K562 (cell line): ENCODE results near the gene CERCAM. TPM values are rescaled to one million over a fixed set of nuclear protein-coding genes. Genes with fewer than 3 reads are reported as not detected.

ENCODE experiments used
- ATAC-seq: fragments of 200-7000 bp; cut with Tn5 transposase; 3 replicates; pipeline ENCODE4 v1.9.1; 2020; ENCODE audit warnings: moderate library complexity
- BruUV-seq: library from RNA; stranded (reverse); fragments of 400-500 nt; replicated peaks from 2 replicates; lab custom pipeline; 2021; lab: Mats Ljungman, UMichigan
- CTCF ChIA-PET: fragments of 300-600 bp; formaldehyde crosslinking; extraction: SDS; loops from one replicate; lab custom pipeline; 2021; ENCODE audit warnings: low intra/inter-chr PET ratio; lab: Yijun Ruan, JAX
- POLR2A ChIA-PET: fragments of 300-600, 350-650 bp; sonication (Branson Sonifier 250); formaldehyde crosslinking; extraction: SDS; loops from one replicate; lab custom pipeline; 2021; ENCODE audit warnings: antibody characterized with exemption, inconsistent platforms; lab: Yijun Ruan, JAX
- DNase-seq, 4 experiments: peaks; one replicate each; pipeline versions ENCODE4 v3.0.0 to v3.0.0-alpha.2; 2011 to 2018; ENCODE audit warnings: low spot score in 3 of 4, mixed read lengths in 3 of 4; ENCODE audit errors: extremely low read depth in 1 of 4
- FAIRE-seq: peaks from 2 replicates; lab custom pipeline; 2011; peaks lifted over from hg19 to GRCh38; lab: Jason Lieb, UNC
- H2AFZ ChIP-seq: 2 replicates; pipeline ENCODE4 v1.6.0; 2011; ENCODE audit warnings: low read depth, low read length, control low read depth, inconsistent platforms
- H3K27ac ChIP-seq: fragments of 200-600 bp; 3 replicates; pipeline ENCODE4 v1.8.0; 2011; ENCODE audit warnings: low read depth, mild to moderate bottlenecking, control low read depth, inconsistent platforms, low read length, moderate library complexity, mixed read lengths; ENCODE audit errors: extremely low read depth
- H3K27me3 ChIP-seq, 2 experiments: fragments of 300-600 bp in 1 of 2; 2 replicates in 1 of 2; 3 replicates in 1 of 2; pipeline versions ENCODE4 v1.6.0 to v1.8.0; 2011; ENCODE audit warnings: inconsistent platforms in 2 of 2, low read length in 2 of 2, mild to moderate bottlenecking in 1 of 2, mixed read lengths in 1 of 2, moderate library complexity in 1 of 2; ENCODE audit not compliant: control insufficient read depth in 2 of 2, insufficient read depth in 2 of 2
- H3K36me3 ChIP-seq: fragments of 300-600 bp; 3 replicates; pipeline ENCODE4 v1.8.0; 2011; ENCODE audit warnings: mild to moderate bottlenecking, low read length, inconsistent platforms; ENCODE audit not compliant: control insufficient read depth, insufficient read depth
- H3K4me1 ChIP-seq, 2 experiments: fragments of 200-600 bp in 1 of 2; replicated peaks in 1 of 2; 2 replicates in 1 of 2; 3 replicates in 1 of 2; pipeline versions ENCODE4 v1.5.1 to v1.8.0; 2011; ENCODE audit warnings: inconsistent platforms in 2 of 2, low read length in 2 of 2, mild to moderate bottlenecking in 1 of 2, mixed read lengths in 1 of 2, moderate library complexity in 1 of 2; ENCODE audit not compliant: control insufficient read depth in 2 of 2, insufficient read depth in 2 of 2
- H3K4me2 ChIP-seq: 2 replicates; pipeline ENCODE4 v1.6.1; 2011; ENCODE audit warnings: low read length, control low read depth, inconsistent platforms, mixed read lengths; ENCODE audit not compliant: insufficient read depth
- H3K4me3 ChIP-seq: fragments of 200-600 bp; sonication (generic), shearing (Covaris generic); 2 replicates; pipeline ENCODE4 v1.5.1; 2016; ENCODE audit warnings: control low read depth, inconsistent platforms
- H3K79me2 ChIP-seq: fragments of 200-600 bp; 3 replicates; pipeline ENCODE4 v1.8.0; 2011; ENCODE audit warnings: low read length, inconsistent platforms; ENCODE audit not compliant: control insufficient read depth, insufficient read depth
- H3K9ac ChIP-seq, 2 experiments: 2 replicates each; pipeline versions ENCODE4 v1.6.0 to v1.6.1; 2011; ENCODE audit warnings: low read depth in 2 of 2, low read length in 2 of 2, control low read depth in 1 of 2, inconsistent platforms in 1 of 2, mild to moderate bottlenecking in 1 of 2, mixed read lengths in 1 of 2; ENCODE audit not compliant: insufficient read depth in 1 of 2
- H3K9me1 ChIP-seq: one replicate; pipeline ENCODE4 v1.6.0; 2011; ENCODE audit warnings: inconsistent platforms, mild to moderate bottlenecking, low read length, moderate library complexity; ENCODE audit not compliant: control insufficient read depth, insufficient read depth
- H3K9me3 ChIP-seq: replicated peaks from 2 replicates; pipeline ENCODE4 v1.5.1; 2011; ENCODE audit warnings: low read depth, low read length, inconsistent platforms; ENCODE audit not compliant: control insufficient read depth, insufficient read depth
- H4K20me1 ChIP-seq: replicated peaks from 2 replicates; pipeline ENCODE4 v1.6.1; 2011; ENCODE audit warnings: low read length, inconsistent platforms, mixed read lengths; ENCODE audit not compliant: control insufficient read depth, insufficient read depth
- GABPA ChIP-seq: fragments of 200-800 bp; sonication (Bioruptor generic); conservative IDR thresholded peaks from 2 replicates; pipeline ENCODE4 v1.6.1; 2016; ENCODE audit warnings: low read depth, missing genetic modification characterization, missing compliant biosample characterization
- HDGF ChIP-seq: fragments of 450-650 bp; IDR thresholded peaks from 2 replicates; pipeline ENCODE4 v1.6.1; 2016
- KDM2B ChIP-seq: fragments of 250-450 bp; sonication (Bioruptor Pico); IDR thresholded peaks from 2 replicates; pipeline ENCODE4 v1.8.0; 2021; ENCODE audit warnings: mild to moderate bottlenecking, moderate library complexity
- PHTF2 ChIP-seq: fragments of 250-450 bp; sonication (Bioruptor Pico); IDR thresholded peaks from 2 replicates; pipeline ENCODE4 v1.5.0; 2021; ENCODE audit warnings: mild to moderate bottlenecking
- POLR2H ChIP-seq: IDR thresholded peaks from 2 replicates; pipeline ENCODE4 v1.6.1; 2016; ENCODE audit warnings: missing genetic modification characterization, low read depth, mild to moderate bottlenecking, control low read depth, missing compliant biosample characterization, moderate library complexity
- RBM14 ChIP-seq: fragments of 200-400 bp; formaldehyde crosslinking; IDR thresholded peaks from 2 replicates; pipeline ENCODE4 v1.6.1; 2018; ENCODE audit warnings: low read depth, mild to moderate bottlenecking, low read length, moderate library complexity, borderline replicate concordance; ENCODE audit not compliant: insufficient read depth
- SIN3A ChIP-seq, 2 experiments: fragments of 150-350 bp in 1 of 2; IDR thresholded peaks; 2 replicates each; pipeline ENCODE4 v1.6.1; 2011 to 2016; ENCODE audit warnings: borderline replicate concordance in 2 of 2, low read depth in 2 of 2, low read length in 2 of 2, mild to moderate bottlenecking in 2 of 2, moderate library complexity in 2 of 2; ENCODE audit not compliant: control insufficient read depth in 1 of 2
- SMARCA5 ChIP-seq: fragments of 450-650 bp; IDR thresholded peaks from 2 replicates; pipeline ENCODE4 v1.6.1; 2016
- SREBF1 ChIP-seq: fragments of 150-350 bp; IDR thresholded peaks from 2 replicates; pipeline ENCODE4 v1.6.1; 2014; ENCODE audit warnings: antibody characterized with exemption, low read depth, low read length, borderline replicate concordance
- TCF3 ChIP-seq: sonication (generic); formaldehyde crosslinking; IDR thresholded peaks from 2 replicates; pipeline ENCODE4 v1.4.0; 2020; ENCODE audit warnings: mild to moderate bottlenecking, missing genetic modification reagents
- ZFP36 ChIP-seq: fragments of 150-350 bp; IDR thresholded peaks from 2 replicates; pipeline ENCODE4 v1.6.1; 2018; ENCODE audit warnings: low read length, low read depth; ENCODE audit not compliant: partially characterized antibody
- WGBS: fragments of 100-300 bp; shearing (Covaris generic); methylation state at CpG from one replicate; pipeline ENCODE4 v1.1.6; 2016; ENCODE audit warnings: low coverage, mixed read lengths; ENCODE audit not compliant: insufficient coverage; ENCODE audit errors: missing lambda C conversion rate; 5-methylcytosine and 5-hydroxymethylcytosine counted together
- in situ Hi-C: fragments of 300-500 bp; cut with MboI; formaldehyde crosslinking; loops from 4 replicates; pipeline ENCODE4 v1.15.0; 2018; ENCODE audit warnings: inconsistent platforms, mixed read lengths
- intact Hi-C: fragments of 100-400 bp; cut with micrococcal nuclease; formaldehyde crosslinking; loops from 2 replicates; pipeline ENCODE4 v1.14.2; 2022
- polyA plus RNA-seq, 8 experiments: library from polyadenylated mRNA; depleted of rRNA in 4 of 8; stranded (reverse) in 5 of 8; unstranded in 3 of 8; fragments of >200 nt; fragmentation: Nextera tagmentation in 2 of 8; fragmentation: Illumina TruSeq in 1 of 8; extraction: Ambion mirVana in 2 of 8; extraction: Trizol in 1 of 8; gene quantifications; 2 replicates each; pipeline versions ENCODE4 v1.2.1 to v1.2.3, GENCODE V29; 2011 to 2014; ENCODE audit warnings: inconsistent platforms in 1 of 8, missing spikeins in 1 of 8
- total RNA-seq, 7 experiments: library from RNA; depleted of rRNA in 6 of 7; stranded (reverse); fragments of >200 nt in 6 of 7; fragmentation: Illumina TruSeq in 2 of 7; extraction: Trizol in 2 of 7; gene quantifications; 2 replicates each; pipeline versions ENCODE4 v1.2.1 to v1.2.3, GENCODE V29; 2011 to 2021; ENCODE audit warnings: low replicate concordance in 1 of 7
- TF ChIP-seq, protein P1 (sequence below): fragments of 250-450 bp; sonication (Bioruptor Pico); IDR thresholded peaks from 2 replicates; pipeline ENCODE4 v1.9.0; 2021; ENCODE audit warnings: mild to moderate bottlenecking, inconsistent platforms
- TF ChIP-seq, protein P2 (sequence below), 2 experiments: fragments of 150-350 bp in 1 of 2; IDR thresholded peaks; 2 replicates each; pipeline ENCODE4 v1.6.1; 2012 to 2016; ENCODE audit warnings: low read depth in 2 of 2, low read length in 2 of 2, mild to moderate bottlenecking in 1 of 2, moderate library complexity in 1 of 2

The CERCAM gene
- total and polyA plus RNA-seq, 9 of the 15 experiments (the other 6 are each of a cell fraction or from before 2014, with no cell fraction given) = 0.75 to 24.0 (median 18.0) TPM

DNA sequence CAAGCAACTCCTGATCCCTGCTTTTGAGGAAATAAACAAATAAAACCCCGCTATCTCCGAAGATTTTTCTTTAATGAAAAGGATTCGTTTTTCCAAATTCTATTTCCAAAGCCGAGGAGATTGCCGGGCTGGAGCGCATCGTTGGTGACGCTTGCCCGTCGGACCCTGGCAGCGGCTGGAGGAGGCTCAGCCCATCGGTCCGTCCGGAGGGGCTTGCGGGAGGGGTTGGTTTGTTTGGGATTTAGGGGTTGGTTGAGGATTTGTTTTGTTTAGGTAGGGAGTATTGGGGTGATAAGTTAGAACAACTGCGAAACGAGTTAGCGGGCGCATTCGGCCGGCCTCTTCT lies 28.7 kb upstream of the CERCAM start:
- FAIRE-seq (no peak), DNase-seq (no peak), ATAC-seq (no peak)
- Histone ChIP-seq H3K4me1 (peaks cover 0 to 14% of the 10 kb centered on the region in 2 experiments; a peak in 3 of 5 replicates), H4K20me1 (no peaks in the 10 kb centered on the region), H3K79me2 (no peaks in the 10 kb centered on the region), H3K4me3 (no peak overlapping the region), H3K9me3 (no peaks in the 10 kb centered on the region), H3K9me1 (no peaks in the 10 kb centered on the region), H3K36me3 (peaks cover 52% of the 10 kb centered on the region; the same call in 2 of the 3 replicates), H3K27ac (no peak overlapping the region), H3K9ac (no peak overlapping the region), H2AFZ (no peak overlapping the region), H3K27me3 (peaks cover 2 to 5% of the 10 kb centered on the region in 2 experiments; a peak in 4 of 5 replicates), H3K4me2 (no peak overlapping the region)
- POLR2A ChIA-PET = interaction anchor here (1.5 kb wide), 1 partner anchor 14 kb away, joined by 3 read pairs; no protein-coding TSS in a partner anchor
- 97% methylated on average over 15 of the region's 21 CpGs for WGBS
- no TSS peak for BruUV-seq
- TF ChIP-seq SMARCA5 (no peak), KDM2B (CRISPR knock-in tag) (no peak), RBM14 (no peak), SIN3A (IDR thresholded peaks at IDR 0.05; ENCODE audit: borderline replicate concordance in 2 of 2, control insufficient read depth in 1 of 2, low read depth in 2 of 2, low read length in 2 of 2) (no peak), PHTF2 (CRISPR knock-in tag) (no peak), GABPA (tag) (no peak), TCF3 (CRISPR knock-in tag) (no peak), SREBF1 (no peak), ZFP36 (no peak), HDGF (no peak), POLR2H (tag) (no peak)
- TF ChIP-seq, protein P1, sequence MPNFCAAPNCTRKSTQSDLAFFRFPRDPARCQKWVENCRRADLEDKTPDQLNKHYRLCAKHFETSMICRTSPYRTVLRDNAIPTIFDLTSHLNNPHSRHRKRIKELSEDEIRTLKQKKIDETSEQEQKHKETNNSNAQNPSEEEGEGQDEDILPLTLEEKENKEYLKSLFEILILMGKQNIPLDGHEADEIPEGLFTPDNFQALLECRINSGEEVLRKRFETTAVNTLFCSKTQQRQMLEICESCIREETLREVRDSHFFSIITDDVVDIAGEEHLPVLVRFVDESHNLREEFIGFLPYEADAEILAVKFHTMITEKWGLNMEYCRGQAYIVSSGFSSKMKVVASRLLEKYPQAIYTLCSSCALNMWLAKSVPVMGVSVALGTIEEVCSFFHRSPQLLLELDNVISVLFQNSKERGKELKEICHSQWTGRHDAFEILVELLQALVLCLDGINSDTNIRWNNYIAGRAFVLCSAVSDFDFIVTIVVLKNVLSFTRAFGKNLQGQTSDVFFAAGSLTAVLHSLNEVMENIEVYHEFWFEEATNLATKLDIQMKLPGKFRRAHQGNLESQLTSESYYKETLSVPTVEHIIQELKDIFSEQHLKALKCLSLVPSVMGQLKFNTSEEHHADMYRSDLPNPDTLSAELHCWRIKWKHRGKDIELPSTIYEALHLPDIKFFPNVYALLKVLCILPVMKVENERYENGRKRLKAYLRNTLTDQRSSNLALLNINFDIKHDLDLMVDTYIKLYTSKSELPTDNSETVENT (CRISPR knock-in tag) = no peak
- TF ChIP-seq, protein P2, sequence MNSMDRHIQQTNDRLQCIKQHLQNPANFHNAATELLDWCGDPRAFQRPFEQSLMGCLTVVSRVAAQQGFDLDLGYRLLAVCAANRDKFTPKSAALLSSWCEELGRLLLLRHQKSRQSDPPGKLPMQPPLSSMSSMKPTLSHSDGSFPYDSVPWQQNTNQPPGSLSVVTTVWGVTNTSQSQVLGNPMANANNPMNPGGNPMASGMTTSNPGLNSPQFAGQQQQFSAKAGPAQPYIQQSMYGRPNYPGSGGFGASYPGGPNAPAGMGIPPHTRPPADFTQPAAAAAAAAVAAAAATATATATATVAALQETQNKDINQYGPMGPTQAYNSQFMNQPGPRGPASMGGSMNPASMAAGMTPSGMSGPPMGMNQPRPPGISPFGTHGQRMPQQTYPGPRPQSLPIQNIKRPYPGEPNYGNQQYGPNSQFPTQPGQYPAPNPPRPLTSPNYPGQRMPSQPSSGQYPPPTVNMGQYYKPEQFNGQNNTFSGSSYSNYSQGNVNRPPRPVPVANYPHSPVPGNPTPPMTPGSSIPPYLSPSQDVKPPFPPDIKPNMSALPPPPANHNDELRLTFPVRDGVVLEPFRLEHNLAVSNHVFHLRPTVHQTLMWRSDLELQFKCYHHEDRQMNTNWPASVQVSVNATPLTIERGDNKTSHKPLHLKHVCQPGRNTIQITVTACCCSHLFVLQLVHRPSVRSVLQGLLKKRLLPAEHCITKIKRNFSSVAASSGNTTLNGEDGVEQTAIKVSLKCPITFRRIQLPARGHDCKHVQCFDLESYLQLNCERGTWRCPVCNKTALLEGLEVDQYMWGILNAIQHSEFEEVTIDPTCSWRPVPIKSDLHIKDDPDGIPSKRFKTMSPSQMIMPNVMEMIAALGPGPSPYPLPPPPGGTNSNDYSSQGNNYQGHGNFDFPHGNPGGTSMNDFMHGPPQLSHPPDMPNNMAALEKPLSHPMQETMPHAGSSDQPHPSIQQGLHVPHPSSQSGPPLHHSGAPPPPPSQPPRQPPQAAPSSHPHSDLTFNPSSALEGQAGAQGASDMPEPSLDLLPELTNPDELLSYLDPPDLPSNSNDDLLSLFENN (IDR thresholded peaks at IDR 0.05; ENCODE audit: low read depth in 2 of 2, low read length in 2 of 2) = no peak
- intact Hi-C loops (no loop called here), in situ Hi-C loops (no loop called here)
- CTCF ChIA-PET = no interaction called here
